ENCODE measurements around the gene GPR18.

- no peak for TF ChIP-seq CTCF (IDR thresholded peaks at IDR 0.05; ENCODE audit: insufficient read depth, low read length, poor library complexity, severe bottlenecking)
- TF ChIP-seq EZH2phosphoT487 (conservative IDR thresholded peaks at IDR 0.05; ENCODE audit: low read length): no peak
These were observed 5.1 kb upstream of the GPR18 start for GRCh38 chr13:99263126-99263785.
